ENCODE data around the gene KCNH5.

DNA sequence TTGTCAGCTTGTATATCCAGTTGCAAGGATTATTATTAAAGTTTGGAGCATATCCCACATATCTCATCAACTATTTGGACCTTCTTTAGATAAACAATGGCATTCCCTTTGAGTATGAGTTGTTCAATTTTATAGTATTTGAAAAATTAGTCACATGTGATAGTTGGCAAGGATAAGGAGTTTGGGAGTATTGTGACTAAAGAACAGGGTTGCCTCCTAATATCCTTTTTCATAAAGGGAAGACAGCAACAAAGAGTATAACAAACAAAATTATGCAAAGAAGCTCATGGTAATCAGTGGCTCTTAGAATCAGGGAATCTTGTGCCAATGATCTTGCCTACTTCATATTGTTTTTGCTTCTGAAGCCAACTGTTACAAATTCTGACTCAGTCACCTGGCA, 31.2 kb upstream of the KCNH5 start:
- TF ChIP-seq, protein P1, sequence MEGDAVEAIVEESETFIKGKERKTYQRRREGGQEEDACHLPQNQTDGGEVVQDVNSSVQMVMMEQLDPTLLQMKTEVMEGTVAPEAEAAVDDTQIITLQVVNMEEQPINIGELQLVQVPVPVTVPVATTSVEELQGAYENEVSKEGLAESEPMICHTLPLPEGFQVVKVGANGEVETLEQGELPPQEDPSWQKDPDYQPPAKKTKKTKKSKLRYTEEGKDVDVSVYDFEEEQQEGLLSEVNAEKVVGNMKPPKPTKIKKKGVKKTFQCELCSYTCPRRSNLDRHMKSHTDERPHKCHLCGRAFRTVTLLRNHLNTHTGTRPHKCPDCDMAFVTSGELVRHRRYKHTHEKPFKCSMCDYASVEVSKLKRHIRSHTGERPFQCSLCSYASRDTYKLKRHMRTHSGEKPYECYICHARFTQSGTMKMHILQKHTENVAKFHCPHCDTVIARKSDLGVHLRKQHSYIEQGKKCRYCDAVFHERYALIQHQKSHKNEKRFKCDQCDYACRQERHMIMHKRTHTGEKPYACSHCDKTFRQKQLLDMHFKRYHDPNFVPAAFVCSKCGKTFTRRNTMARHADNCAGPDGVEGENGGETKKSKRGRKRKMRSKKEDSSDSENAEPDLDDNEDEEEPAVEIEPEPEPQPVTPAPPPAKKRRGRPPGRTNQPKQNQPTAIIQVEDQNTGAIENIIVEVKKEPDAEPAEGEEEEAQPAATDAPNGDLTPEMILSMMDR (conservative IDR thresholded peaks at IDR 0.05; ENCODE audit: low read length), result no peak
- TF ChIP-seq EZH2phosphoT487 (IDR thresholded peaks at IDR 0.05; ENCODE audit: borderline replicate concordance, low read depth, low read length), result no peak

All from OCI-LY7 (cell line).